Astrocyte (in vitro differentiated cells and primary cell): ENCODE results near the gene ZNF415.

Experiments used
- CTCF ChIP-seq: IDR thresholded peaks from 2 replicates; pipeline ENCODE4 v1.5.1; 2011; ENCODE audit warnings: low read depth, mild to moderate bottlenecking, inconsistent platforms, low read length, moderate library complexity; ENCODE audit not compliant: insufficient read depth
- EZH2 ChIP-seq: IDR thresholded peaks from 2 replicates; pipeline ENCODE4 v1.6.1; 2012; ENCODE audit warnings: mild to moderate bottlenecking, low read length, inconsistent platforms; ENCODE audit not compliant: insufficient read depth

GRCh38 chr19:53094754-53095575 lies 37.7 kb downstream of the ZNF415 start:
- no peak for TF ChIP-seq CTCF
- no peak for TF ChIP-seq EZH2
